RWPE2 (cell line): ENCODE data around the gene NFU1.

ENCODE experiments used
- ATAC-seq: fragments of 200-7000 bp; cut with Tn5 transposase; 3 replicates; pipeline ENCODE4 v1.9.1; 2021; ENCODE audit warnings: low read depth
- DNase-seq: peaks from one replicate; pipeline ENCODE4 v3.0.0-alpha.2; 2020; ENCODE audit warnings: low spot score
- H3K27ac ChIP-seq: fragments of 450-650 bp; 2 replicates; pipeline ENCODE4 v1.5.1; 2017; ENCODE audit warnings: mild to moderate bottlenecking; ENCODE audit not compliant: poor library complexity, severe bottlenecking
- H3K27me3 ChIP-seq: fragments of 250-450 bp; sonication (Bioruptor Pico); 2 replicates; pipeline ENCODE4 v1.5.1; 2021; ENCODE audit warnings: mild to moderate bottlenecking, moderate library complexity; ENCODE audit not compliant: insufficient read depth, poor library complexity, severe bottlenecking
- H3K36me3 ChIP-seq: fragments of 250-450 bp; sonication (Bioruptor Pico); 2 replicates; pipeline ENCODE4 v1.5.1; 2020; ENCODE audit warnings: low read depth, mild to moderate bottlenecking, moderate library complexity
- H3K4me1 ChIP-seq: fragments of 250-450 bp; sonication (Bioruptor Pico); 2 replicates; pipeline ENCODE4 v1.5.1; 2021; ENCODE audit warnings: mild to moderate bottlenecking, moderate library complexity; ENCODE audit not compliant: insufficient read depth, poor library complexity, severe bottlenecking
- H3K4me3 ChIP-seq: fragments of 250-450 bp; sonication (Bioruptor Pico); 2 replicates; pipeline ENCODE4 v1.5.1; 2021; ENCODE audit warnings: mild to moderate bottlenecking, moderate library complexity; ENCODE audit not compliant: severe bottlenecking
- H3K9me3 ChIP-seq: fragments of 250-450 bp; sonication (Bioruptor Pico); 2 replicates; pipeline ENCODE4 v1.5.1; 2021; ENCODE audit warnings: mild to moderate bottlenecking, moderate library complexity; ENCODE audit not compliant: severe bottlenecking
- CTCF ChIP-seq: fragments of 450-650 bp; IDR thresholded peaks from one replicate; pipeline ENCODE4 v1.5.1; 2017; ENCODE audit warnings: mild to moderate bottlenecking, moderate library complexity; ENCODE audit not compliant: poor library complexity, severe bottlenecking

Gene NFU1

GRCh38 chr2:69375494-69376353, 61.5 kb downstream of the NFU1 start:
- TF ChIP-seq CTCF, result peak; percentile 66
- DNase-seq (no peak), ATAC-seq (no peak)
- Histone ChIP-seq H3K27me3 (no peaks in the 10 kb centered on the region), H3K36me3 (peaks cover 71% of the 10 kb centered on the region), H3K27ac (no peak overlapping the region), H3K4me3 (no peak overlapping the region), H3K4me1 (no peaks in the 10 kb centered on the region), H3K9me3 (no peaks in the 10 kb centered on the region)

- ATAC-seq, result no peak
- Histone ChIP-seq H3K9me3 (no peaks in the 10 kb centered on the region), H3K4me1 (no peaks in the 10 kb centered on the region), H3K4me3 (no peak overlapping the region), H3K36me3 (peaks cover 82% of the 10 kb centered on the region), H3K27me3 (no peaks in the 10 kb centered on the region), H3K27ac (no peak overlapping the region)
- no peak for DNase-seq
- no peak for TF ChIP-seq CTCF
Observed at GRCh38 chr2:69372767-69373166, 64.5 kb downstream of the NFU1 start.

- no peak for TF ChIP-seq CTCF
- DNase-seq (no peak), ATAC-seq (no peak)
- peaks cover 96% of the 10 kb centered on the region for H3K36me3 ChIP-seq
- no peak overlapping the region for H3K4me3 ChIP-seq
- no peaks in the 10 kb centered on the region for H3K4me1 ChIP-seq
- no peaks in the 10 kb centered on the region for H3K9me3 ChIP-seq
- H3K27me3 ChIP-seq, result no peaks in the 10 kb centered on the region
- H3K27ac ChIP-seq, result no peak overlapping the region
Observed at GRCh38 chr2:69369802-69370201, 67.4 kb downstream of the NFU1 start.

- Histone ChIP-seq H3K4me3 (no peak overlapping the region), H3K9me3 (no peaks in the 10 kb centered on the region), H3K27ac (no peak overlapping the region), H3K36me3 (peaks cover 96% of the 10 kb centered on the region), H3K27me3 (no peaks in the 10 kb centered on the region), H3K4me1 (no peaks in the 10 kb centered on the region)
- ATAC-seq, result no peak
- no peak for TF ChIP-seq CTCF
- no peak for DNase-seq
Observed at GRCh38 chr2:69368588-69368987, 68.6 kb downstream of the NFU1 start.

- H3K36me3 ChIP-seq, result peaks cover 96% of the 10 kb centered on the region
- no peaks in the 10 kb centered on the region for H3K4me1 ChIP-seq
- no peak for DNase-seq
- H3K4me3 ChIP-seq, result no peak overlapping the region
- no peaks in the 10 kb centered on the region for H3K9me3 ChIP-seq
- TF ChIP-seq CTCF, result no peak
- ATAC-seq, result no peak
- no peak overlapping the region for H3K27ac ChIP-seq
- no peaks in the 10 kb centered on the region for H3K27me3 ChIP-seq
Observed at GRCh38 chr2:69359371-69359770, 77.9 kb downstream of the NFU1 start.
